Gastroesophageal sphincter (tissue), 3 donors: ENCODE measurements around the gene ADAMTS12.
A peak's percentile ranks its signal among the peaks of the same experiment; 100 is the strongest.

Experiments
- POLR2AphosphoS5 ChIP-seq: sonication (generic); formaldehyde crosslinking; IDR thresholded peaks from one replicate; pipeline ENCODE4 v1.6.1; 2017; ENCODE audit warnings: antibody characterized with exemption
- TF ChIP-seq, protein P1 (sequence below), 4 experiments: fragments of 200-600 bp in 2 of 4; fragments of 450-650 bp in 2 of 4; sonication (generic) in 1 of 4; IDR thresholded peaks; one replicate each; pipeline ENCODE4 v1.5.1; 2017 to 2019; ENCODE audit warnings: antibody characterized with exemption in 4 of 4, mild to moderate bottlenecking in 2 of 4, moderate library complexity in 2 of 4

DNA sequence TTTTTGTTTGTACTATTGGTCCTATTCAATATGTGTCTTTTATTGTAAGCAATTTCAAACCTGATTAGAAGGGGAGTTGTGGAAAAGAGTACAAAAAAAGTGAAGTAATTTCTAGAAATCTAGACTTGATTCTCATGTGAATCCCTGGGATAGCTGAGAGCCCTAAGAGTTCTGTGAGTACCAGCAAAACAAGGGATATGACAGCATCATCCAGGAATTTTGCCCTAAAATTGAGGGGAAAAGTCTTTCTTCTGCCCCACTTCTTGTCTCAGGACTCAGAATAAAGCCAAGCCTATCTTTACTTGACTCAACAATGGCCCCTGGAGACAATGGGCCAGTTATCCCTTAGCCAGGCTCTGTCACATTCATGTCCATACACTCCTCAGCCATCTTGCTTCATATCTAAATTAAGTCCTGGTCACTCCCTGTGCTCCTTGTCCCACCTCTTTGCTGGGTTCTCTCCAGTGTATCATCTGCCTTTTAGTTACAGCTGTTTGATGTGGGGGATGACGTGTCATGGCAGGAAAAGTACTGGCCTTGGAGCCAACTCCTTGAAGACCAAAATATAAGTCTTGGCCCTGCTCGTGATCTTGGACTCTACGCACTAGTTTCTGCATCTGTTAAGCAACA, 81.2 kb downstream of the ADAMTS12 start:
- peak; percentile 38 for TF ChIP-seq POLR2AphosphoS5
- TF ChIP-seq, protein P1, sequence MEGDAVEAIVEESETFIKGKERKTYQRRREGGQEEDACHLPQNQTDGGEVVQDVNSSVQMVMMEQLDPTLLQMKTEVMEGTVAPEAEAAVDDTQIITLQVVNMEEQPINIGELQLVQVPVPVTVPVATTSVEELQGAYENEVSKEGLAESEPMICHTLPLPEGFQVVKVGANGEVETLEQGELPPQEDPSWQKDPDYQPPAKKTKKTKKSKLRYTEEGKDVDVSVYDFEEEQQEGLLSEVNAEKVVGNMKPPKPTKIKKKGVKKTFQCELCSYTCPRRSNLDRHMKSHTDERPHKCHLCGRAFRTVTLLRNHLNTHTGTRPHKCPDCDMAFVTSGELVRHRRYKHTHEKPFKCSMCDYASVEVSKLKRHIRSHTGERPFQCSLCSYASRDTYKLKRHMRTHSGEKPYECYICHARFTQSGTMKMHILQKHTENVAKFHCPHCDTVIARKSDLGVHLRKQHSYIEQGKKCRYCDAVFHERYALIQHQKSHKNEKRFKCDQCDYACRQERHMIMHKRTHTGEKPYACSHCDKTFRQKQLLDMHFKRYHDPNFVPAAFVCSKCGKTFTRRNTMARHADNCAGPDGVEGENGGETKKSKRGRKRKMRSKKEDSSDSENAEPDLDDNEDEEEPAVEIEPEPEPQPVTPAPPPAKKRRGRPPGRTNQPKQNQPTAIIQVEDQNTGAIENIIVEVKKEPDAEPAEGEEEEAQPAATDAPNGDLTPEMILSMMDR (IDR thresholded peaks at IDR 0.05): no peak
